Sigmoid colon (tissue), 7 donors: Measurements from ENCODE around the gene LILRA2. TPM values are rescaled to one million over a fixed set of nuclear protein-coding genes. Genes with fewer than 3 reads are reported as not detected.
"Not testable (repeated sequence)": the region's sequence is repeated elsewhere in the genome, so short reads cannot be mapped to it uniquely, and the experiment has no call there.

Source experiments
- DNase-seq: peaks from one replicate; pipeline ENCODE4 v3.0.0-alpha.2; 2019
- H3K27ac ChIP-seq, 4 donors: fragments of 200-600 bp; sonication (generic); one replicate each; pipeline ENCODE4 v1.5.1; 2016 to 2019; ENCODE audit warnings: mild to moderate bottlenecking in 1 of 4
- H3K27me3 ChIP-seq, 3 donors: fragments of 200-600 bp; sonication (generic); one replicate each; pipeline ENCODE4 v1.5.1; 2019; ENCODE audit warnings: mild to moderate bottlenecking in 1 of 3
- H3K36me3 ChIP-seq, 4 donors: fragments of 200-600 bp; sonication (generic); one replicate each; pipeline ENCODE4 v1.5.1; 2016 to 2019
- H3K4me1 ChIP-seq, 4 donors: fragments of 200-600 bp; sonication (generic); one replicate each; pipeline ENCODE4 v1.5.1; 2017 to 2019
- H3K4me3 ChIP-seq, 4 donors: fragments of 200-600 bp; sonication (generic); one replicate each; pipeline ENCODE4 v1.5.1; 2017 to 2019; ENCODE audit warnings: mild to moderate bottlenecking in 2 of 4, moderate library complexity in 1 of 4
- H3K9me3 ChIP-seq, 4 donors: fragments of 200-600 bp in 3 of 4; sonication (generic) in 3 of 4; one replicate each; pipeline versions ENCODE4 v1.5.1 to v1.6.1; 2013 to 2019
- EP300 ChIP-seq, 4 donors: sonication (generic); formaldehyde crosslinking; IDR thresholded peaks; one replicate each; pipeline ENCODE4 v1.6.1; 2017; ENCODE audit warnings: antibody characterized with exemption in 4 of 4
- POLR2A ChIP-seq, 2 donors: fragments of 450-650 bp; IDR thresholded peaks; one replicate each; pipeline ENCODE4 v1.6.1; 2016; ENCODE audit warnings: antibody characterized with exemption in 2 of 2, mild to moderate bottlenecking in 2 of 2, moderate library complexity in 2 of 2
- POLR2AphosphoS5 ChIP-seq, 4 donors: sonication (generic); formaldehyde crosslinking; IDR thresholded peaks; one replicate each; pipeline ENCODE4 v1.6.1; 2017; ENCODE audit warnings: antibody characterized with exemption in 4 of 4
- WGBS, 2 donors: extraction: QIAGEN DNeasy Blood & Tissue Kit; methylation state at CpG; one replicate each; pipeline ENCODE4 v1.1.7; 2013; 5-methylcytosine and 5-hydroxymethylcytosine counted together
- intact Hi-C: fragments of 100-400 bp; cut with DNase I; formaldehyde crosslinking; loops from one replicate; pipeline ENCODE4 v1.15.1; 2023
- polyA plus RNA-seq, 3 donors: library from polyadenylated mRNA; stranded (reverse); fragments of 200-250 nt; gene quantifications; one replicate each; pipeline ENCODE4 v1.2.3, GENCODE V29; 2013
- total RNA-seq, 4 donors: library from RNA; depleted of rRNA; stranded (reverse); fragments of >200 nt; gene quantifications; one replicate each; pipeline ENCODE4 v1.1.0, GENCODE V29; 2016
- TF ChIP-seq, protein P1 (sequence below), 4 experiments: fragments of 450-650 bp in 3 of 4; fragments of 200-600 bp in 1 of 4; IDR thresholded peaks; one replicate each; pipeline ENCODE4 v1.5.1; 2016 to 2019; ENCODE audit warnings: antibody characterized with exemption in 4 of 4, mild to moderate bottlenecking in 3 of 4, moderate library complexity in 2 of 4
- donor health status: healthy with polysubstance abuse.
- donor health status: Bipolar disorder and iron deficiency.
- donor health status: healthy.

Gene LILRA2
- total and polyA plus RNA-seq, 7 donors = 0.66 to 3.4 (median 3.2) TPM; not detected in 1

DNA sequence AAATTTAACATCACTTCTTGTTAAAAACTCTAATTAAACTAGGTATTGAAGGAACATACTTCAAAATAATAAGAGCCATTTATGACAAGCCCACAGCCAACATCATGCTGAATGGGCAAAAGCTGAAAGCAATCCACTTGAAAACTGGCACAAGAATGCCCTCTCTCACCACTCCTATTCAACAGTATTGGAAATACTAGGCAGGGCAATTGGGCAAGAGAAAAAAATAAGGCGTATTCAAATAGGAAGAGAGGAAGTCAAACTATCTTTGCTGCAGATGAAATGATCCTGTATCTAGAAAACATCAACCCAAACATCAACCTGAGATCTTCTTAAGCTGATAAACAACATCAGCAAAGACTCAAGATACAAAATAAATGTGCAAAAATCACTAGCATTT is 41.1 kb downstream of the LILRA2 start:
- no peak for DNase-seq
- Histone ChIP-seq H3K4me1 (no peaks in the 10 kb centered on the region), H3K27me3 (no peaks in the 10 kb centered on the region), H3K36me3 (no peaks in the 10 kb centered on the region), H3K27ac (no peak overlapping the region), H3K4me3 (no peak overlapping the region), H3K9me3 (peaks cover 0 to 4% (median 0%) of the 10 kb centered on the region in 4 donors)
- TF ChIP-seq EP300 (IDR thresholded peaks at IDR 0.05) = no peak
- TF ChIP-seq, protein P1, sequence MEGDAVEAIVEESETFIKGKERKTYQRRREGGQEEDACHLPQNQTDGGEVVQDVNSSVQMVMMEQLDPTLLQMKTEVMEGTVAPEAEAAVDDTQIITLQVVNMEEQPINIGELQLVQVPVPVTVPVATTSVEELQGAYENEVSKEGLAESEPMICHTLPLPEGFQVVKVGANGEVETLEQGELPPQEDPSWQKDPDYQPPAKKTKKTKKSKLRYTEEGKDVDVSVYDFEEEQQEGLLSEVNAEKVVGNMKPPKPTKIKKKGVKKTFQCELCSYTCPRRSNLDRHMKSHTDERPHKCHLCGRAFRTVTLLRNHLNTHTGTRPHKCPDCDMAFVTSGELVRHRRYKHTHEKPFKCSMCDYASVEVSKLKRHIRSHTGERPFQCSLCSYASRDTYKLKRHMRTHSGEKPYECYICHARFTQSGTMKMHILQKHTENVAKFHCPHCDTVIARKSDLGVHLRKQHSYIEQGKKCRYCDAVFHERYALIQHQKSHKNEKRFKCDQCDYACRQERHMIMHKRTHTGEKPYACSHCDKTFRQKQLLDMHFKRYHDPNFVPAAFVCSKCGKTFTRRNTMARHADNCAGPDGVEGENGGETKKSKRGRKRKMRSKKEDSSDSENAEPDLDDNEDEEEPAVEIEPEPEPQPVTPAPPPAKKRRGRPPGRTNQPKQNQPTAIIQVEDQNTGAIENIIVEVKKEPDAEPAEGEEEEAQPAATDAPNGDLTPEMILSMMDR (IDR thresholded peaks at IDR 0.05) = no peak
- no peak for TF ChIP-seq POLR2AphosphoS5 (IDR thresholded peaks at IDR 0.05)
- 83 to 97% methylated on average over 1 of the region's 1 CpG for WGBS, 2 donors
- intact Hi-C loops = no loop called here

DNA sequence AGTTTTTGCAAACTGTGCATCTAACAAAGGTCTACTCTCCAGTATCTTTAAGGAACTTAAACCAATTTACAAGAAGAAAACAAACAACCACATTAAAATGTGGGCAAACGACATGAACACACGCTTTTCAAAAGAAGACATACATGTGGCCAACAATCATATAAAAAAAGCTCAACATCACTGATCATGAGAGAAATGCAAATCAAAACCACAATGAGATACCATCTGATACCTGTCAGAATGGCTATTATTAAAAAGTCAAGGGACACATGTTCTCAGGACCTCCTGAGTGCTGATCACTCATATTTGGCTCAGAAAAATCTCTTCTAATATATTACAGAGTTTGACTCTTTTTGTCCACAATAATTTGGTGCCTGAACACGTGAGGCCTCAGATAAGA is 42.5 kb downstream of the LILRA2 start:
- Histone ChIP-seq H3K9me3 (peaks cover 0 to 2% (median 0%) of the 10 kb centered on the region in 4 donors), H3K27me3 (no peaks in the 10 kb centered on the region), H3K27ac (no peak overlapping the region), H3K36me3 (no peaks in the 10 kb centered on the region), H3K4me1 (no peaks in the 10 kb centered on the region), H3K4me3 (no peak overlapping the region)
- 61% methylated on average over 3 of the region's 3 CpGs for WGBS, 2 donors
- no peak for DNase-seq
- intact Hi-C loops = no loop called here
- TF ChIP-seq EP300 (IDR thresholded peaks at IDR 0.05) (no peak), POLR2A (IDR thresholded peaks at IDR 0.05) (no peak), POLR2AphosphoS5 (IDR thresholded peaks at IDR 0.05) (no peak)
- TF ChIP-seq, protein P1 (IDR thresholded peaks at IDR 0.05) = no peak

DNA sequence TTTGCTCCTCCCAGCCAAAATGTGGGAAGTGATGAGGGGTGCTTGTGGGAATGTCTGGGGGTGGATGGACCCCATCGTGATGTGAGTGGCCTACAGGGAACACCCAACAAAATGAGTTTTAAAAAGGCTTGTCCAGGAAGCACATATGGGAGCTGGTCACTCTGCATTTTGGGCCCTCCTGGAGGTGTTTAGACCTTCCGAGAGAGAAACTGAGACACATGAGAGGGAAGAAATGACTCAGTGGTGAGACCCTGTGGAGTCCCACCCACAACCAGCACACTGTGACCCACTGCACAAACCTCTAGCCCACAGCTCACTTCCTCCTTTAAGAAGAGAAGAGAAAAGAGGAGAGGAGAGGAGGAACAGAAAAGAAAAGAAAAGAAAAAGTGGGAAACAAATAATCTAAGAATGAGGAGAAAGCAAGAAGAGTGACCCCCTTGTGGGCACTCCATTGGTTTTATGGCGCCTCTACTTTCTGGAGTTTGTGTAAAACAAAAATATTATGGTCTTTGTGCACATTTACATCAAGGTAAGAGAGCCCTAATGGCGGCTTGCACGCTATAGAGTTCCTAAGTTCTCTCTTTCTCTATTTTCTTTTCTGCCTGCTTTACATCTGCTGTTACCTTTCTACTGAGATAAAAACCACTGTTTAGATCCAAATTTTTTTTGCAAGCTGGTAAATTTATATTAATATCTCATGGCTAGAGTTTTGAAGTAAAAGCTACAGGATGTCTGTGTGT is 43.4 kb downstream of the LILRA2 start:
- Histone ChIP-seq H3K27me3 (no peaks in the 10 kb centered on the region), H3K9me3 (peaks cover 0 to 2% (median 0%) of the 10 kb centered on the region in 4 donors), H3K36me3 (no peaks in the 10 kb centered on the region), H3K4me1 (no peaks in the 10 kb centered on the region), H3K4me3 (no peak overlapping the region), H3K27ac (no peak overlapping the region)
- WGBS, 2 donors = 41 to 74% methylated on average over 5 of the region's 5 CpGs
- TF ChIP-seq, protein P1 (IDR thresholded peaks at IDR 0.05) = no peak
- TF ChIP-seq EP300 (IDR thresholded peaks at IDR 0.05) (no peak), POLR2AphosphoS5 (IDR thresholded peaks at IDR 0.05) (no peak), POLR2A (IDR thresholded peaks at IDR 0.05) (no peak)
- intact Hi-C loops = no loop called here
- DNase-seq = no peak

DNA sequence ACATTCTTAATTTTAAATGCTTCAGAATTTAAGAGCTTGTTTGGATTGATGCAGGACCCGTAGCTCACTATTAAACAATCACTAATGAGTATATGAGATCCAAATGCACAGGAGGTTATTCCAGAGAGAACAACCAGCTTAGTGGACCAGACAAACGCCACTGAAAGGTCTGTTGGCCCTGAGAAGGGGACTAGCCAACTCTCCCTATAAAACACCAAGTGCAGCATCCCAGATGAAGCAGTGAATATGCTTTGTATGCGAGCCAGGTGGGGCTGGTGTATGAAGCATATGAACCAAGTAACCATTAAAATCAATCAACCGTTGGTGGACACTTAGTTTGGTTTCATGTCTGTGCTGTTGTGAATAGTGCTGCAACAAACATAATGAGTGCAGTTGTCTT is 46.9 kb downstream of the LILRA2 start:
- no peak overlapping the region for H3K4me3 ChIP-seq
- no peaks in the 10 kb centered on the region for H3K36me3 ChIP-seq
- H3K4me1 ChIP-seq = no peaks in the 10 kb centered on the region
- no peaks in the 10 kb centered on the region for H3K9me3 ChIP-seq
- H3K27ac ChIP-seq = no peak overlapping the region
- intact Hi-C loops = no loop called here
- WGBS, 2 donors = 57 to 77% methylated on average over 4 of the region's 4 CpGs
- DNase-seq = no peak
- TF ChIP-seq POLR2A (IDR thresholded peaks at IDR 0.05) (no peak), EP300 (IDR thresholded peaks at IDR 0.05) (no peak), POLR2AphosphoS5 (IDR thresholded peaks at IDR 0.05) (no peak)
- TF ChIP-seq, protein P1 (IDR thresholded peaks at IDR 0.05) = no peak
- no peaks in the 10 kb centered on the region for H3K27me3 ChIP-seq

DNA sequence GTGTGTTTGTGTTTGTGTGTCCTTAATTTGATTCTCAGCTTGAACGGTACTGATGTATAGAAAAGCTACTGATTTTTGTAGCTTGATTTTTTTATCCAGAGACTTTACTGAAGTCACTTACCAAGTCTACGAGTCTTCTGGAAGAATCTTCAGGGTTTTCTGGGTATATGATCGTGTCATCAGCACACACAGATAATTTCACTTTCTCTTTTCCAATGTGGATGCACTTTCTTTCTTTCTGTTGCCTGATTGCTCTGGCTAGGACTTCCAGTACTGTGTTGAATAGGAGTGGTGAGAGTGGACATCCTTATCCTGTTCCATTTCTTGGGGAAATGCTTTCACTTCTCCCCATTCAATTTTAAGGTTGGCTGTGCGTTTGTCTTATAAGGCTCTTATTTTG is 48.8 kb downstream of the LILRA2 start:
- TF ChIP-seq EP300 (IDR thresholded peaks at IDR 0.05) = no peak
- no peak for TF ChIP-seq POLR2AphosphoS5 (IDR thresholded peaks at IDR 0.05)
- TF ChIP-seq, protein P1 (IDR thresholded peaks at IDR 0.05) = no peak
- TF ChIP-seq POLR2A (IDR thresholded peaks at IDR 0.05) = no peak
- 57 to 63% methylated on average over 4 of the region's 4 CpGs for WGBS, 2 donors
- no peak for DNase-seq
- no peak overlapping the region for H3K27ac ChIP-seq
- H3K36me3 ChIP-seq = no peaks in the 10 kb centered on the region
- H3K27me3 ChIP-seq = no peaks in the 10 kb centered on the region
- intact Hi-C loops = no loop called here
- peaks cover 0 to 4% (median 0%) of the 10 kb centered on the region in 4 donors for H3K9me3 ChIP-seq
- H3K4me3 ChIP-seq = no peak overlapping the region
- no peaks in the 10 kb centered on the region for H3K4me1 ChIP-seq

DNA sequence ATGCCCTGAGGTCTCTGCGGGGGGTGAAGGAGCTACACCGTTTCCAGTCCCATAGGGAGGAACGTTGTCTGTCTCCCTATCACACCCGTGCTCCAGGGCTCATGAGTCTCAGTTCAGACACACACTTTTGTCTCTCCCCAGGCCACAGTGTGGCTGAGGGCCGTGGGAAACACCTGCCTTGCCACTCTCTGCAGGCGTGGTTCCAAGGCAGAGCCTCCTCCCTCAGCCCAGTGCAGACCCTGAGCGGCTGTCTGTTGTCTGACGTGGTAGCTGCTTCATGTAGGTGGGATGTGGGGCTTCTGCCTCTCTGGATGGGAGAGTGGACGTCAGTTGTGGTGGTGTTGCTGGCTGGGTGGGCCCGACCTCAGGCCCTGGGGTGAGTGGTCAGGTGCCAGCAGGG is 50.6 kb downstream of the LILRA2 start:
- H3K4me1 ChIP-seq, H3K27me3 ChIP-seq, H3K9me3 ChIP-seq, H3K4me3 ChIP-seq, H3K36me3 ChIP-seq, intact Hi-C loops, DNase-seq, H3K27ac ChIP-seq: not testable (repeated sequence)
- 56 to 69% methylated on average over 10 of the region's 10 CpGs for WGBS, 2 donors
